Stimulated activated CD4-positive, alpha-beta T cell treated with anti-CD3 and anti-CD28 coated beads, Interleukin-1b, Interleukin-23, amount 100 ng/mL, for 24 hours (primary cell): ENCODE measurements around the gene CROCC.

ENCODE experiments used
- DNase-seq, 4 experiments: peaks; one replicate each; pipeline ENCODE4 v3.0.0-alpha.2; 2020; ENCODE audit warnings: low read depth in 4 of 4, low spot score in 1 of 4

The CROCC gene

DNA sequence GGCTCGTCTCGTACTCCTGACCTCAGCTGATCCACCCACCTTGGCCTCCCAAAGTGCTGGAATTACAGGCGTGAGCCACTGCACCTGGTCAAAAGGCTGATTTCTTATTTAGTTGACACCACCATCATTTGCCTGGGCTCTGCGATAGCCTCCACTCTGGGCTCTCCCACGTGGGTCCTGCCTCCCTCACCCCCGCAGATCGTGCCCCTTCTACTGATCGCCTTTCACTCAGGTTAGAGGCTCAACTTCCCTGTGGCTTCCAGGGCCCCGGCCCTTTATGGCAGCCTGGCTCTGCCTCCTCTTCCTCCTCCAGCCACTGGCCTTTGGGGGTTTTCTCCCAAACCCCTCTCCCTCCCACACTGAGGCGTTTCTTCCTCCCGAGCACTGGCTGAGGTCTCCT, 61.2 kb downstream of the CROCC start:
- no peak for DNase-seq

DNA sequence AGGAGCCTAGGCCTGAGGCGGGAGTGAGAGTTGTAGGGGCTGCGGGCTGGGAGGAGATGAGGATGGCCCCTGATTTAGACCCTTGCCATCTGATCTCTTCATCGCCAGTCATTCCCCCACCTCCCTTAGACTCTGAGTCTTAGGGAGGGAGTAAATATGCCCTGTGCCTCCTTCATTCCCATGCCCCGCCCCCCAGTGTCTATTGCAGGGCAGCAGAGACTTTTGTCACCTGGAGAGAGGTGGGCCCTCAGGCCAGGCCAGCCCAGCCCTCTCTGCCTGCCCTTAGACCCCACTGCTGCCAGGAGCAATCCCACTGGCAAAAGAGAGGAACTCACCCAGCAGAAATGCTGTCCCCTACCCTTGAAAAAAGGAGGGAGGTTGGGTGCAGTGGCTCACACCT, 61.9 kb downstream of the CROCC start:
- no peak for DNase-seq

DNA sequence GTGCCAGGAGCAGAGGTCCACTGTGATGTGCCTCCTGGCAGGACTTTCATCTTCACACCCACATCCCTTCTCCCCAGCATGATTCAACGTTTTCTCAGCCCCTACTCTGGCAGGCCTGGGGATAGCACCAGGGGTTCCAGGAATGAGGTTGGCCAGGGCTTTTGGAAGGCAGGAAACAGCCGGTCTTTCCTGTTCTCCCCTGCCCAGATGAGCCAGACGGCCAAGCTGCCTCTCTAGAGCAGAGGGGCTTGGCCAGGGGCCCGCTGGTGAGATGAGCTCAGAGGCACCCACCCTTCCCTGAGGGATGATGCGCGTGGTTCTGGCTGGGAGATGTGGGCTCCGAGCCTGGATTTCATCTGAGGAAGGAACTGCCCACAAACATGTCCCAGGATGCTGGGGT, 63.0 kb downstream of the CROCC start:
- DNase-seq: no peak

DNA sequence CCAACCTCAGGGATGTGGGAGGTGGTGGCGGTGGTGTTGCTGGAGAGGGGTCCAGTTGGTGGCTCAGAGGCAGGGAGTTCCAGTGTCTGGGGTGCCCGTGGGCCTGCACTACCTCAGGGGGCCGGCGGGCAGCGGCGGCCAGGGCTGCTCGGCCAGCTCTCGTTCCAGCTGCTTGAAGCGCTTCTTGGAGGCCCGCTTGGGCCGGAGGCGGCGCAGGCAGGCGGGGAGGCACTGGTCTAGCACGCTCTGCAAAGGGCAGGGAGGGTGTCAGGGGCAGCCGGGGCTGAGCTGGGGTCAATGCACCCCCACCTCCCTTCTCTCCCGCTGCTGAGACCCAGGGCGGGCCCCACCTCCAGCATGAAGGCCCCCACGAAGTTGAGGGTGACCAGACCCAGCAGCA, 64.4 kb downstream of the CROCC start:
- no peak for DNase-seq

DNA sequence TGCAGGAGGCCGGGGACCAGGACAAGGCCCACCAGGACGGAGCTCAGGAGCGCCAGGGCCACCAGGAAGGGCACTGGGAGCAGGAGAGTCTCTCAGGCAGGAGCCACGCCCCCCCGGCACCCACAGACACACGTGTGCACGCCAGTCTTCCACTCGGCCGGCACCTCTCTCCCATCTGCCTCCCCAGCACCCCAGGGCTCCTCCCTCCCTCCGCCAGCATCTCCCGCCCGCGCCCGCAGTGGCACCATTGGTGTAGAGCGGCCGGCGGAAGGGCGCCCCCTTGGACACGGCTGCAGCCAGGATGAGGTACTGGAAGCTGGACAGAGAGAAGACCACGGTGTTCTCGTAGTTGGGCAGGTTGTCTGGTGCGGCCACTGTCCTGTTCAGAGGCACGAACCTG, 64.8 kb downstream of the CROCC start:
- DNase-seq: no peak

DNA sequence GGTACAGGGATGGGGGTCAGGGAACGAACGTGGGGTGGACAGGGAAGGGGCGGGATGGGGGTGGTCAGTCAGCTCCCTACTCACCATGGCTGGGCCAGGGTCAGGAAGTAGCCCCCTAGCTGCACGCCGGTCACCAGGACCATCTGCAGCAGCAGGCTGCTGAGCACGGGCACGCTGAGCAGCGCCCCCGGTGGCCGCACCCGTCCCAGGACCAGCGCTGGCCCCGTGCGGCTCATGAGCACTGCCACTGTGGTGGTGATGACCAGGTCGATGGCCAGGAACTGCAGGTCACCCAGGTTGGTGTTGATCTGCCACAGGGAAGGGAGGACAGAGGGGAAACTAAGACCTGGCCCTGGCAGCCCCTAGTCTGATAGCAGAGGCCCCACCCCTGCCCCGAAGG, 65.2 kb downstream of the CROCC start:
- DNase-seq: no peak

DNA sequence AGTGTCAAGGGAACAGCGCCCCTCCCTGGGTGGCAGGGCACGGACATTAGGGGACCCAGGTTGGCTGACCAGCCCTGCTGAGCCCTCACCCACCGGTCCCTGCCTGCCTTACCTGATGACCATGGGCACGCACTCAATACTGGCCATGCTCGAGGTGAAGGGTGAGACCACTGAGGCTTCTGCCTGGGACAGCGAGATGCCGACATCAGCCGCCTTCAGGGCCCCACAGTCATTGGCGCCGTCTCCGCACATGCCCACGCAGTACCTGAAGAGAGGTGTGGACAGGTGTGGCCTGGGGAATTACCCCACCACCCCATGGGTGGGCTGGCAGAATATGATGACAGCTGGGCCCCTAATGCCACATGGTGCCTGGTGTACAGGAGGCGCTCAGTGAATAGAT, 66.5 kb downstream of the CROCC start:
- no peak for DNase-seq

DNA sequence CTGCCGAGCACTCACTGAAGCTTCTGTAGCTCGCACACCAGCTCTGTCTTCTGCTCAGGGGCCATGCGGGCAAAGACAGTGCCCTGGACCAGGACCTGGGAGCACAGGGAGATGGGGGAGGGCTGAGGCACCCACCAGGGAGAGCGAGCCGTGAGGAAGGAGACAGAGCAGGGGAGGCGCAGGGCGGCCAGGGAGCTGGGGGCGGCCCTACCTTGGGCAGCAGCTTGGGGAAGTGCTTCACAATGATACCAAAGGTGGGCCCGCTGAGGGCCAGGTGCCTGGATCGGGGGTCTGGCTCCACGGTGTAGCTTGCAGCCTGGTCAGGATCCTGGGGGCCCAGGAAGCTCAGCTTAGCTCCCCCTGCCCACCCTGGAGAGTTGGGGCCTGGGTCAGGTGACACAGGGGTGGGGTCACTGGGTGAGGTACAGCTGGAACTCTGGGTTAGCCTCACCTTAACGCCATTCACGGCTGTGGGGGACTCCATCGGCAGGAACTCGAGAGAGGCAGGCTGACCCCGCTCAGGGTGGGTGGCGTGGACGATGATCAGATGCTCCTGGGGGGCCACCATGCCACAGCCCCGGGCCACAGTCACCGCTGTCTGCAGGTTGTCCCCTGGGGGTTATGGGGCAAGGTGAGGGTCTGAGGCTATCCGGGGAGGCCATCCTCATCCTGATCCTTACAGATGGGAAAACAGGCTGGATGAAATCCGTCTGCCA, 68.1 kb downstream of the CROCC start:
- no peak for DNase-seq

DNA sequence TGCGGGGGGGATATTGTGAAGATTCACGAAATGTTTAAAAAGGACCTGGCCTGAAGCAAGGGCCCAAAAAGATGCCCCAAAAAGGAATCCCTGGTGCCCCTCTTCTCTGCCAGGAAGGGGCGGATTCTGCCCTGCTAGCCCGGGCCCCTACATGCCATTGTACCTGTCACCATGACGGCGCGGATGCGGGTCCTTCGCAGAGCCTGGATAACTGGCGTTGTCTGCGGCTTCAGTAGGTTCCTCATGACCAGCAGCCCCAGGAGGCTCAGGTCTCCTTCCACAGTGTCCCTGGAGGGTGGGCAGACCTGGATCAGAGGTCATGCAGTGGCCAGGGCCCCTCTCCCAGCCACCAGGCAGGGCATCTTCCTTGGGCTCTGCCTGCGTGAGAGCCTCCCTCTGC, 69.8 kb downstream of the CROCC start:
- DNase-seq: no peak

DNA sequence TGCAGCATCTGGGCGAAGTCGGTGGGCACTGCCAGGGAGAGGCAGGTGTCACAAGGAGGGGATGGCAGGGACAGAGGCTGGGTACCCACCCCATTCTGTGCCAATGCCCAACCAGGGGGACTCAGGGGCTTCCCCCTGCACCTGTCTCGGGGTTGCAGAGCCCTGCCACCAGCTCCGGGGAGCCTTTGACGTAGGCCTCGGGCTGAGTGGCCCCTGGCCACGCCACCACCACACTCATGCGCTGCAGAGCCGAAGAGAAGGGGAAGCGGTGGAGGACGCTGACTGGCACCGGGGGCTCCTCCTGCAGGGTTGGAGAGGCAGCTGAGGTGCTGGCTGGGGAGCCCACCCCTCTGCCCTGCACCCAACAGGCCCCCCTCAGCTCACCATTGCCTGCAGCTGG, 70.4 kb downstream of the CROCC start:
- no peak for DNase-seq

DNA sequence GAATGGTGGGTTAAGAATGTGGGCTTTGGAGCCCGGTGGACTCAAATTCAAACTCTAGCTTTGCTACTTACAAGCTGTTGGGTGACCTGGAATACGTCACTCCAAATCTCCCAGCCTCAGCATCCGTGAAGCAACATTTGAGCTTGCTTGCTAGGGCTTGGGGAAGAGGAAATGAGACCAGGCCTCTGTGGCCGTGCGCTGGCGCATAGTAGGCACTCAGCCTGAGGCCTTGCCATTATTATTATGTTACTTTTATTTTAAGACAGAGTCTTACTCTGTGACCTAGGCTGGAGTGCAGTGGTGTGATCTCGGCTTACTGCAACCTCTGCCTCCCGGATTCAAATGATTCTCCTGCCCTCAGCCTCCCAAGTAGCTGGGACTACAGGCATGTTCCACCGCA, 70.9 kb downstream of the CROCC start:
- DNase-seq: no peak

DNA sequence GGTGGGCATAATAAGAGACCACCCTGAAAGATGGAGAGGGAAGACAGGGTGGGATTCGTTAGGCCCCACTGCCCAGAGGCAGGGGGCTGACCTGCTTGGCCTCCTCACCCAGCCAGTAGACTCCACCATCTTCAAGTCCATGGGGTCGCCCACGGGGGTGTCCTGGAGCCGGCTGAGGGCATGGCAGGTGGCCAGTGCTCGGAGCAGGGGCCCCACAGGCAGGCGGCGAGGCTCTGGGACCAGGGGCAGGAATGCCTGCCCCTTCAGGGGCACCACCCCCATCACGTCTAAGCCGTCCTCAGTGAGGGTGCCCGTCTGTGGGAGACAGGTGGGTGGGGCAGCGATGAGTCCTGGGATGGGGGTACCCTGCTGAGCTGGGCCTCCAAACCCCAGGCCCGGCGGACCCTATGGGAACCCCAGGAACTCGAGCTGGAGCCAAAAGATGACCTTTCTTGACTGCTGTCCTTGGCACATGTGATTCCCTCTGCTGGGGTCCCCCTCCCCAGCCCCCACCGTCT, 71.8 kb downstream of the CROCC start:
- no peak for DNase-seq

DNA sequence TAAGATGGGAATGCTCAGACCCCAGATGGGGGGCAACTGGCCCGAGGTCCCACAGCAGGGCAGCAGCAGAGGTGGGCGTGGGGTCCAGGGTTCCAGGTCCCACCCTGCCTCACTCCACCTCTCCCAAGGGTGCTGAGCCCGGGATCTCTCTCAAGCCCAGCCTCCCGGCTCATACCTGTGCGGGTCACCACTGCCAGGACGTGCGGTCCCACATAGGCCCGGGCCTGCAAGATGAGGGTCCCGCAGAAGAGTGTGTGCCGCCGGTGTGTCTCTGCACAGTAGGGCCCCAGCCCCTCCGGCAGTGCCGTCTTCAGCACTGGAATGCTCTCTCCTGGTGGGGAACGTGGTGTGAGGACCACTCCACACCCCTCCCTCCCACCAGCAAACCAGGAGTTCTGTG, 75.1 kb downstream of the CROCC start:
- no peak for DNase-seq

DNA sequence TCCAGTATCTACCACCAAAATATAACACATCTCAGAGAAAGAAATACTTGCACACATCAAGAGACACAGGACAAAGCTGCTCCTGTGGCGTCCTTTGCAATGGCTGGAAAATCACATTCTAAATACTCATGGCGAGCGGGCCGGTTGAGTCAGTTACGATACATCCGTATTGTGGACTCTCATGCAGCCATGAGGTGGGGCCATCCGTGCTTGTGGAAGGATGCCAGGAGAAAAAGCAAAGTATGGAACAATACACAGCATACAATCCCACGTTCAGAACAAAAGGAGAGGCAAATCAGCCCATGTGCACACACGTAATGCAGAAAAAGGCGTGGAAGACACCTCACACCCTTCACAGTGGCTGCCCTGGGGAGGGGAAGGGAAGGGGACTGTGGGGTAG, 76.9 kb downstream of the CROCC start:
- DNase-seq: no peak

DNA sequence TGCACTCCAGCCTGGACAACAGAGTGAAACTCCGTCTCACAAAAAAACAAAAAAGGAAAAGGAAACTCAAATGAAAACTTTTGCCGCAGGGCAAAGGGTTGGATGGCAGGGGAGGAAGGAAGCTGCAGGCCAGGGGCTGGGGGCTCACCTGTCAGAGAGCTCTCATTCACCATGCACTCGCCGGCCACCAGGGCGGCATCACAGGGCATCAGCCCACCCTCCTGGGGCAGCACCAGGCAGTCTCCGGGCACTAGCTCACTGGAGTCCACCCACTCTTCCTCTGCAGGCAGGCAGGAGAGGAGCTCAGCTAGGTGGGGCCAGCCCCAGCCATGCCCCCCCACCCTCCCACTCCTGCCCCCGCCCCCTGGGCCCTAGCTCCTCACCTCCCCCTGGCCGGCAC, 78.1 kb downstream of the CROCC start:
- no peak for DNase-seq

DNA sequence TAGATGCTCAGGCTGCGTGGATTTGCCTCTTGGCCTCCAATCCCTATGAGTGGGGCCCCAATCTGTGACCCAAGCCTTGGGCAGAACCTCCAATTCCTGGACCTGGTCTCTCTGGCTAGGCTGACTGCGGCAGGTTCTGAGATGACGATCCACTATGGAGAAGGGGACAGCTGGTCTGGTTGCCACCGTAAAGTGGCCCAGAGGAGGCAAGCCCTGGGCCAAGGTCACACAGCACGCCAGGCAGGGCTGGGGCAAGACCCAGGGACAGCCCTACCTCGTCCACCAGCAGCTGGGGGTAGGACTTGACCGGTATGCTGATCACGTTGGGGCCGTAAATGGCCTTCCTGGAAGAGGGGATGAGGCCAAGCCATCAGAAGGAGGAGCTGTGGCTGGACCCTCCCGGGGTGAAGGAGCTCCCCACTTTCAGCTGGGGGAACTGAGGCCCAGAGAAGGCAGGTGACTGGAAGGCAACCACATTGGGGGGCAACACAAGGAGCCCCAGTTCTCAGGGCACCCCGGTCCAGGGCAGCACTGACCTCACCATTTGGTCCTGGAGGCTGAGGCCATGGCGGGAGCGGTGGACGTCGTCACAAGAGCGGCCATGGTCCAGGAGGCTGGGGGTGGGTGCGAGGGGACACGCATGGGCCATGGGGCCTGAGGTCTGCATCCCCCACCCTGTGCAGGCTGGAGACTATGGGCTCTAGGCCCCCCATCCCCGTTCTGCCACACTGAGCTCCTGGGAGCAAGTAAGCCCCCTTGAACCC, 80.2 kb downstream of the CROCC start:
- DNase-seq: no peak

DNA sequence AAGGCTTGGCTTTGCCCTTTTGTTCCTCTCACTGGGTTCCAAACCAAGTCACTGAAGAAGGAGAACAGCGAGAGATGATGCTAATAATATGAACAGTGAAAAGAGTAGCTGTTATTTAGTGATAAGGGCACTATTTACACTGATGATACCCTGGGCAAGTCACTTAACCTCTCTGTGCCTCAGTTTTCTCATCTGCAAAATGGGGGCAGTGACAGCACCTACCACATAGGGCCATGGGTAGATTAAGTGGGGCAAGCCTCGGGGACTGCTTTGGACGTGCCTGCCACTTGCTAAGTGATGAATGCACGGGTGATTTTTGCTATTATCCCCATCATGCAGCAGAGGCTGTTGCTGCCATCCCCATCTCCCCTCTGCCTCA, 80.8 kb downstream of the CROCC start:
- no peak for DNase-seq

DNA sequence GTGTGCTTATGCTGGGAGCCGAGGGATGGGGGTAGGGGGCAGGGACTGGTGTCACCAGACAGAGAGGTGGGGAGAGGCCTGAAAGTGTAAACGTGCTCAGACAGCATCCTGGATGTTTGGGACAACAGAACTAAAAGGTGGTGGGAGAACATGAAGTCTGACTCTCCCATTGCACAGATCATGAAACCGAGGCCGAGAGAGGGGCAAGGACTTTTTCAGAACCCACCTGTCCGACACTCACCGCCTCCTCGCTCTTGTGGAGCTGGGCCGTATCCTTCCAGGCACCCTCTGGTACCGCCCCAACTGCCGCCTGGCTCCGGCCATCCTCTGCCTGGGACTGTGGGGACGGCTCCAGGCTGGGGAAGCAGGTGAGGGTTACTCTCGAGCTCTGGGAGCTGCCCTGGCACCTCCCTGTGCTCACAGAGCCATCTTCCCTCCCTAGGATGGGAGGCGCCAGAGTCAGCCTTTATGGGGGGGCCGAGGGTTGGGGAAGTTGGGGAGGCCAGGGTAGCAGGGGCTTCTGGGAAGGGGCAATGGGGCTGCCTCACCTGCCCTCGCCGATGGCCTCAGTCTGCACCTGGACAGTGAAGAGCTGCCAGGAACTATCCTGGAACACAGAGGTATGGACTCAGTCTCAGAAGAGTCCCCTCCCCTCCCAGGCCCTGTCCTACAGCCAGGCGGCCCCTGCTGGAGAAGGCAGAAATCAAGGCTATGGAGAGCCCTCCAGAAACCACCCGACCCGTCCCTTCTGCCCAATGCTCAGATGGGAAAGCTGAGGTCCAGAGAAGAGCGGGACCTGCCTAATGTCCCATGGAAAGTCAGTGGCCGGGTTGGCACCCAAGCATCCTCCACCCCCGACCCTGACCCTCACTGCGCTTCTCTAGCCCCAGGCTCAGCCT, 83.0 kb downstream of the CROCC start:
- DNase-seq: no peak

DNA sequence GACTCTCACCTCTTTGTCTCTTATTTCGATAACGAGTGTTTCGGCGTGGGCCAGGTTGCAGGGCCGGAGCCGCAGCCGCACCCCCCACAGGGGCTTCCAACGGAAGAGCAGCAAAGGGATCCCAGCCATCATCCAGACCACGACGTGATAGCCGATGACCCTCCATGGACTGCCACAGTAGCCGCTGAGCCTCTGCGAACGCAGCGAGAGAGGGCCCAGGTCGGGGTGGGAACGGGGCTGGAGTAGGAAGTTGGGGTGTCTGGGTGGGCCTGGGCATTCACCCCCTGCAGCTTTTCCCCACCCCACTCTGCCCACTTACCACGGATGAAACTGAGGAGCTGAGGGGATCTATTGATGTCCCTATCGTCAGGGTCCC, 83.6 kb downstream of the CROCC start:
- DNase-seq: no peak

DNA sequence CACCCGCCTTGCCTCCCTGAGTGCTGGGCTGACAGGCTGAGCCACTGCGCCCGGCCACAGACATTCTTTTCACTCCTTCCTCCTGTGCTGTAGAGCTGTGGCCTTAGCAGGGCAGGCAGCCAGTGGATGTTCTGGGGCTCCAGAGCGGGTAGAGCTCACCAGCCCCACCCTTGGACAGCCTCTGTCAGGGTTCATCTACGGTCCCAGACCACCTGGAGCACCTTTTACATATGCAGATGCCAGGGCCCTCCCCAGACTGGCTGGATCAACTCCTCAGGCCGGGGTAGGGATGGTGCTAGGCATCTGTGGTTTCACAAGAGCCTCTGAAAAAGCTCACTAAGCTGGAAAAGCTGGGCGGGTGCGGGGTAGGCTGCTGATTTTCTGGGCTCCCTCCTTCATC, 85.4 kb downstream of the CROCC start:
- DNase-seq: no peak

DNA sequence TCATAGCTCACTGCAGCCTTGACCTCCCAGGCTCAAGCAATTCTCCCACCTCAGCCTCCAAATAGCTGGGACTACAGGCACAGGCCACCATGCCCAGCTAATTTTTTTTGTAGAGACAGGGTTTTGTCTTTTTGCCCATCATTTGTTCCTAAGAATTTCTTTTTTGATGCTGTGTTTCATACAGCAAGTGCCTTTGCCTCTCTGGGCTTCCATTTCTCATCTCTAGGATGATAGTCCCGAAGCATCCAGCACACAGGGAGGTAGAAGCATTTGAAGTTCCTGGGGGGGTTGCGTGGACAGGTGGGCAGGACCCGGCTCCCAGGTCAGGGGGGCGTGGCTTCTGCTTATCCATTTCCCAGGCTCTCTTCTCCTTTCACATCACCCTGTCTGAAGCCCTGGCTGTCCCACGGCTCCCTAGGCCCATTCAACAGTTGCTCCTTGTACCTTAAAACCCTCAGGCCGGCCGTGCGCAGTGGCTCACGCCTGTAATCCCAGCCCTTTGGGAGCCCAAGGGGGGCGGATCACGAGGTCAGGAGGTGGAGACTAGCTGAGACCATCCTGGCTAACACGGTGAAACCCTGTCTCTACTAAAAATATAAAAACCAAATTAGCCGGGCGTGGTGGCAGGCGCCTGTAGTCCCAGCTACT, 86.6 kb downstream of the CROCC start:
- DNase-seq: no peak
